ENCODE measurements around the gene BTBD9. TPM values are rescaled to one million over a fixed set of nuclear protein-coding genes. Genes with fewer than 3 reads are reported as not detected.

Gene BTBD9
- total RNA-seq, 4 donors from 2014 or later = 17.3 to 50.3 (median 37.8) TPM

GRCh38 chr6:38167598-38167997 lies 472.1 kb downstream of the BTBD9 start:
- Histone ChIP-seq H3K4me3 (no peak overlapping the region), H3K36me3 (no peaks in the 10 kb centered on the region), H3K9me3 (no peaks in the 10 kb centered on the region), H3K27me3 (no peaks in the 10 kb centered on the region), H3K4me1 (peaks cover 0 to 24% (median 0%) of the 10 kb centered on the region in 4 donors), H3K27ac (no peak overlapping the region)
- peak in 1 of 3 donors; percentile 34 for DNase-seq
- no peak for TF ChIP-seq CTCF (IDR thresholded peaks at IDR 0.05)
- no peak for TF ChIP-seq POLR2A (IDR thresholded peaks at IDR 0.05)

- Histone ChIP-seq H3K4me3 (no peak overlapping the region), H3K4me1 (peaks cover 0 to 15% (median 0%) of the 10 kb centered on the region in 4 donors), H3K27me3 (no peaks in the 10 kb centered on the region), H3K9me3 (no peaks in the 10 kb centered on the region), H3K27ac (no peak overlapping the region), H3K36me3 (no peaks in the 10 kb centered on the region)
- TF ChIP-seq CTCF (IDR thresholded peaks at IDR 0.05) = no peak
- TF ChIP-seq POLR2A (IDR thresholded peaks at IDR 0.05) = no peak
- peak in 1 of 3 donors; percentile 29 for DNase-seq
These were observed 473.1 kb downstream of the BTBD9 start for GRCh38 chr6:38166411-38167240.

- Histone ChIP-seq H3K9me3 (no peaks in the 10 kb centered on the region), H3K36me3 (no peaks in the 10 kb centered on the region), H3K27ac (no peak overlapping the region), H3K4me1 (peaks cover 0 to under 1% (median 0%) of the 10 kb centered on the region in 4 donors), H3K27me3 (no peaks in the 10 kb centered on the region), H3K4me3 (no peak overlapping the region)
- DNase-seq = peak in 1 of 3 donors; percentile 44
- TF ChIP-seq CTCF (IDR thresholded peaks at IDR 0.05) (no peak), POLR2A (IDR thresholded peaks at IDR 0.05) (no peak)
These were observed 475.0 kb downstream of the BTBD9 start for GRCh38 chr6:38164671-38165108.

GRCh38 chr6:38164131-38164481 lies 475.6 kb downstream of the BTBD9 start:
- DNase-seq = no peak
- H3K9me3 ChIP-seq = no peaks in the 10 kb centered on the region
- no peaks in the 10 kb centered on the region for H3K27me3 ChIP-seq
- no peaks in the 10 kb centered on the region for H3K36me3 ChIP-seq
- TF ChIP-seq CTCF (IDR thresholded peaks at IDR 0.05) (no peak), POLR2A (IDR thresholded peaks at IDR 0.05) (no peak)
- H3K27ac ChIP-seq = no peak overlapping the region
- no peak overlapping the region for H3K4me3 ChIP-seq
- no peaks in the 10 kb centered on the region for H3K4me1 ChIP-seq

GRCh38 chr6:38163186-38164130 lies 476.3 kb downstream of the BTBD9 start:
- peak in 1 of 3 donors; percentile 42 for DNase-seq
- H3K4me1 ChIP-seq = no peaks in the 10 kb centered on the region
- H3K27me3 ChIP-seq = no peaks in the 10 kb centered on the region
- H3K36me3 ChIP-seq = no peaks in the 10 kb centered on the region
- no peak overlapping the region for H3K4me3 ChIP-seq
- no peaks in the 10 kb centered on the region for H3K9me3 ChIP-seq
- TF ChIP-seq POLR2A (IDR thresholded peaks at IDR 0.05) = no peak
- TF ChIP-seq CTCF (IDR thresholded peaks at IDR 0.05) = no peak
- no peak overlapping the region for H3K27ac ChIP-seq

Data from Peyer's patch (tissue), 4 donors.